H9 (cell line): Measurements from ENCODE around the gene BRF1. TPM values are rescaled to one million over a fixed set of nuclear protein-coding genes. Genes with fewer than 3 reads are reported as not detected.

Experiments
- DNase-seq: peaks from one replicate; pipeline ENCODE4 v3.0.0-alpha.2; 2017
- H2AFZ ChIP-seq: one replicate; pipeline ENCODE4 v1.6.1; 2013; ENCODE audit warnings: mild to moderate bottlenecking, low read length, control low read depth, moderate library complexity
- H2AK5ac ChIP-seq: 2 replicates; pipeline ENCODE4 v1.6.1; 2013; ENCODE audit warnings: low read length, control low read depth, mixed read lengths; ENCODE audit not compliant: insufficient read length
- H2BK120ac ChIP-seq: one replicate; pipeline ENCODE4 v1.6.1; 2013; ENCODE audit warnings: low read depth, mild to moderate bottlenecking, low read length, control low read depth, inconsistent platforms; ENCODE audit not compliant: poor library complexity, severe bottlenecking
- H2BK12ac ChIP-seq: 2 replicates; pipeline ENCODE4 v1.6.1; 2013; ENCODE audit warnings: low read length, control low read depth, mixed read lengths, low read depth; ENCODE audit not compliant: insufficient read length
- H2BK15ac ChIP-seq: 2 replicates; pipeline ENCODE4 v1.6.1; 2013; ENCODE audit warnings: low read depth, low read length, control low read depth
- H2BK20ac ChIP-seq: one replicate; pipeline ENCODE4 v1.6.1; 2013; ENCODE audit warnings: low read depth, mild to moderate bottlenecking, low read length, control low read depth, inconsistent platforms; ENCODE audit not compliant: poor library complexity, severe bottlenecking
- H2BK5ac ChIP-seq: 2 replicates; pipeline ENCODE4 v1.6.1; 2013; ENCODE audit warnings: low read length, control low read depth, mixed read lengths; ENCODE audit not compliant: insufficient read length
- H3K14ac ChIP-seq: 2 replicates; pipeline ENCODE4 v1.6.1; 2013; ENCODE audit warnings: low read length, control low read depth; ENCODE audit not compliant: insufficient read depth
- H3K18ac ChIP-seq: 2 replicates; pipeline ENCODE4 v1.6.1; 2013; ENCODE audit warnings: low read depth, mild to moderate bottlenecking, mixed read lengths, low read length, control low read depth; ENCODE audit not compliant: insufficient read length
- H3K23ac ChIP-seq: 2 replicates; pipeline ENCODE4 v1.6.1; 2013; ENCODE audit warnings: low read length, control low read depth, mixed read lengths, low read depth; ENCODE audit not compliant: insufficient read length
- H3K23me2 ChIP-seq: 2 replicates; pipeline ENCODE4 v1.6.1; 2013; ENCODE audit warnings: low read depth, mild to moderate bottlenecking, mixed read lengths, low read length, control low read depth; ENCODE audit not compliant: insufficient read length, poor library complexity, severe bottlenecking
- H3K27ac ChIP-seq: 2 replicates; pipeline ENCODE4 v1.5.1; 2013; ENCODE audit warnings: low read length, control low read depth, mixed read lengths, low read depth; ENCODE audit not compliant: insufficient read length
- H3K27me3 ChIP-seq: 2 replicates; pipeline ENCODE4 v1.6.1; 2013; ENCODE audit warnings: low read length, control low read depth, inconsistent platforms; ENCODE audit not compliant: insufficient read depth
- H3K4ac ChIP-seq: 2 replicates; pipeline ENCODE4 v1.6.1; 2013; ENCODE audit warnings: low read depth, mild to moderate bottlenecking, control low read depth, inconsistent platforms, low read length, moderate library complexity
- H3K4me1 ChIP-seq: 2 replicates; pipeline ENCODE4 v1.6.1; 2013; ENCODE audit warnings: low read length, control low read depth, inconsistent platforms; ENCODE audit not compliant: insufficient read depth
- H3K4me2 ChIP-seq: 2 replicates; pipeline ENCODE4 v1.6.1; 2013; ENCODE audit warnings: low read length, control low read depth, mixed read lengths; ENCODE audit not compliant: insufficient read length, insufficient read depth
- H3K56ac ChIP-seq: 2 replicates; pipeline ENCODE4 v1.6.1; 2013; ENCODE audit warnings: low read depth, mild to moderate bottlenecking, mixed read lengths, low read length, control low read depth; ENCODE audit not compliant: insufficient read length
- H3K79me1 ChIP-seq: 2 replicates; pipeline ENCODE4 v1.6.1; 2013; ENCODE audit warnings: low read depth, mild to moderate bottlenecking, moderate library complexity, low read length, control low read depth, inconsistent platforms; ENCODE audit not compliant: insufficient read depth, poor library complexity, severe bottlenecking
- H3K79me2 ChIP-seq: 2 replicates; pipeline ENCODE4 v1.6.1; 2013; ENCODE audit warnings: low read length, control low read depth, inconsistent platforms; ENCODE audit not compliant: insufficient read depth
- H3K9ac ChIP-seq: 2 replicates; pipeline ENCODE4 v1.6.1; 2013; ENCODE audit warnings: low read length, control low read depth, mixed read lengths; ENCODE audit not compliant: insufficient read length; ENCODE audit errors: extremely low read depth
- H3K9me3 ChIP-seq: one replicate; pipeline ENCODE4 v1.6.1; 2013; ENCODE audit warnings: low read depth, low read length, inconsistent platforms; ENCODE audit not compliant: control insufficient read depth
- H3T11ph ChIP-seq: one replicate; pipeline ENCODE4 v1.6.1; 2013; ENCODE audit warnings: mild to moderate bottlenecking, low read length, control low read depth, inconsistent platforms
- H4K20me1 ChIP-seq: one replicate; pipeline ENCODE4 v1.6.1; 2013; ENCODE audit not compliant: control insufficient read depth, insufficient read length, insufficient read depth
- H4K5ac ChIP-seq: 2 replicates; pipeline ENCODE4 v1.6.1; 2013; ENCODE audit warnings: low read depth, mild to moderate bottlenecking, mixed read lengths, low read length, control low read depth; ENCODE audit not compliant: insufficient read length
- H4K8ac ChIP-seq: replicated peaks from 2 replicates; pipeline ENCODE4 v1.6.1; 2013; ENCODE audit warnings: low read length, control low read depth, mixed read lengths, low read depth; ENCODE audit not compliant: insufficient read length
- H4K91ac ChIP-seq: 2 replicates; pipeline ENCODE4 v1.6.1; 2013; ENCODE audit warnings: low read depth, mild to moderate bottlenecking, moderate library complexity, mixed read lengths, low read length, control low read depth; ENCODE audit not compliant: insufficient read length
- H3K27ac Mint-ChIP-seq, 3 experiments: 2 replicates in 2 of 3; 3 replicates in 1 of 3; pipeline ENCODE4 v1.8.0; 2020 to 2021; ENCODE audit warnings: mixed read lengths in 3 of 3, mild to moderate bottlenecking in 1 of 3, moderate library complexity in 1 of 3
- H3K27me3 Mint-ChIP-seq: 2 replicates; pipeline ENCODE4 v1.8.0; 2021; ENCODE audit warnings: low read depth, mild to moderate bottlenecking, moderate library complexity, mixed read lengths
- H3K36me3 Mint-ChIP-seq, 3 experiments: 2 replicates in 2 of 3; 3 replicates in 1 of 3; pipeline ENCODE4 v1.8.0; 2020 to 2021; ENCODE audit warnings: low read depth in 3 of 3, mixed read lengths in 3 of 3; ENCODE audit not compliant: insufficient read depth in 1 of 3
- H3K4me1 Mint-ChIP-seq, 2 experiments: 2 replicates each; pipeline ENCODE4 v1.8.0; 2020; ENCODE audit warnings: mixed read lengths in 2 of 2
- H3K4me3 Mint-ChIP-seq, 2 experiments: 2 replicates in 1 of 2; 3 replicates in 1 of 2; pipeline ENCODE4 v1.8.0; 2020 to 2021; ENCODE audit warnings: mild to moderate bottlenecking in 2 of 2, mixed read lengths in 2 of 2, moderate library complexity in 1 of 2
- H3K9me3 Mint-ChIP-seq, 2 experiments: 2 replicates in 1 of 2; 3 replicates in 1 of 2; pipeline ENCODE4 v1.8.0; 2020; ENCODE audit warnings: mild to moderate bottlenecking in 2 of 2, mixed read lengths in 2 of 2, moderate library complexity in 1 of 2
- CTCF ChIP-seq: fragments of 200-600 bp; sonication (generic); conservative IDR thresholded peaks from 3 replicates; pipeline ENCODE4 v1.8.0; 2021; ENCODE audit warnings: antibody characterized with exemption, mild to moderate bottlenecking
- WGBS: extraction: QIAGEN DNeasy Blood & Tissue Kit; methylation state at CpG from one replicate; pipeline ENCODE4 v1.1.7; 2013; ENCODE audit warnings: missing lambda C conversion rate, low lambda C conversion rate, mixed read lengths; ENCODE audit not compliant: insufficient read length; ENCODE audit errors: extremely low coverage; 5-methylcytosine and 5-hydroxymethylcytosine counted together
- total RNA-seq: library from RNA; stranded (reverse); gene quantifications from 2 replicates; pipeline ENCODE4 v1.2.1, GENCODE V29; 2021

The BRF1 gene
- total RNA-seq, 1 experiment from 2014 or later, result 28.3 TPM

- H3K79me2 ChIP-seq, result no peaks in the 10 kb centered on the region
- H3K4ac ChIP-seq, result no peak overlapping the region
- no peaks in the 10 kb centered on the region for H3K9me3 ChIP-seq
- H3K4me2 ChIP-seq, result no peak overlapping the region
- Mint-ChIP-seq H3K4me1 (no peaks in the 10 kb centered on the region), H3K27me3 (no peaks in the 10 kb centered on the region; the same call in 1 of the 2 replicates), H3K27ac (no peak overlapping the region), H3K9me3 (no peaks in the 10 kb centered on the region), H3K36me3 (peaks cover 1 to 13% (median 5%) of the 10 kb centered on the region in 3 experiments; a peak in 5 of 7 replicates), H3K4me3 (no peak overlapping the region)
- H4K5ac ChIP-seq, result no peak overlapping the region
- H2BK20ac ChIP-seq, result no peak overlapping the region
- no peaks in the 10 kb centered on the region for H3K27me3 ChIP-seq
- H4K8ac ChIP-seq, result no peak overlapping the region
- no peaks in the 10 kb centered on the region for H3K4me1 ChIP-seq
- no peak overlapping the region for H3K14ac ChIP-seq
- no peak overlapping the region for H3K56ac ChIP-seq
- no peak overlapping the region for H2AFZ ChIP-seq
- H2BK15ac ChIP-seq, result no peak overlapping the region
- H3K79me1 ChIP-seq, result no peaks in the 10 kb centered on the region
- no peaks in the 10 kb centered on the region for H4K20me1 ChIP-seq
- TF ChIP-seq CTCF, result no peak
- no CpG with 5 or more reads among the region's 6 CpGs for WGBS
- no peaks in the 10 kb centered on the region for H3K23me2 ChIP-seq
- no peak overlapping the region for H2AK5ac ChIP-seq
- H2BK120ac ChIP-seq, result no peak overlapping the region
- H3K9ac ChIP-seq, result no peak overlapping the region
- no peak overlapping the region for H2BK12ac ChIP-seq
- peak; percentile 17 for DNase-seq
- no peak overlapping the region for H3K27ac ChIP-seq
- H2BK5ac ChIP-seq, result no peak overlapping the region
- H3T11ph ChIP-seq, result no peak overlapping the region
- H3K23ac ChIP-seq, result no peak overlapping the region
- no peak overlapping the region for H3K18ac ChIP-seq
- H4K91ac ChIP-seq, result no peak overlapping the region
Observed at GRCh38 chr14:105255021-105255507, 45.7 kb downstream of the BRF1 start.
